ENCODE data around the gene DAND5.

DNA sequence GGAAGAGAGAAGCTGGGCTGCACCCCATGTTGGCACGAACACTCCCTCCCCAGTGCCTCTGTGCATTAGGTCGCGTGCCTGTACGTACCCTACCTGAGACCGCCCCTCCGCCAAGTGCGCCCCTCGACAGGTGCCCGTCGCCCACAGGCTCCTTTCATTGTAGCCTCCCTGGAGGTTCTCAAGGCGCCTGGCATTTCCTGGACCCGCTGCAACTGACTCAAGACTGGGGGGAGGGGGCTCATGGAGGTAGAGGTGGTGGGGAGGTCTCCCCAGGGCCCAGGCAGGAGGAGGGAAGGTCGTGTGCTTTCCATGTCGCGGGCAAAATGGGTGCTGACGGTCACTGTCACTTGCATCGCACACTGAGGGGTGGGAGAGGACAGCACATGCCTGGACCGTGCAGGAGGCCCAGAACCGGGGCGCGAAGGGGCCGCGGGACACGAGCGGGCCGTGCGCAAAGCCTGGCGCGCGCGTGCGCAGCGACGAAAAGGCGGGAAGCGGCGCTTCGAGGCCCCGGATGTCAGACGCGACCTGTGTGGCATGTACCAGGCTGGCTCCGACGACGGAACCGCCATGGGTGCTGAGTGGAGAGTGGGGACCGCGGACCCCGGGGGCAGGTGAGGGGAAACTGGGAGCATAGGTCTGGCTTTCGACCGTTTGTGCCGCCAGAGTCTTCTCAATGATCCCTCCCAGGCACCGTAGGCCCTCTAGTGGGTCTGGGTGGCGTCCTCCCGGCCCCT lies 42.4 kb downstream of the DAND5 start:
- no peak for TF ChIP-seq CTCF (IDR thresholded peaks at IDR 0.05)
- TF ChIP-seq POLR2AphosphoS5 (IDR thresholded peaks at IDR 0.05), result no peak
- no peak for TF ChIP-seq POLR2A (IDR thresholded peaks at IDR 0.05)
- TF ChIP-seq EP300 (IDR thresholded peaks at IDR 0.05), result no peak
